HL-60 (cell line): ENCODE measurements around the gene AGBL4.

Source experiments
- GABPA ChIP-seq: IDR thresholded peaks from 2 replicates; pipeline ENCODE4 v1.6.1; 2012; ENCODE audit warnings: low read depth
- POLR2AphosphoS5 ChIP-seq: IDR thresholded peaks from 2 replicates; pipeline ENCODE4 v1.6.1; 2012; ENCODE audit warnings: low read depth
- SPI1 ChIP-seq: IDR thresholded peaks from 2 replicates; pipeline ENCODE4 v1.6.1; 2012; ENCODE audit warnings: low read depth, mild to moderate bottlenecking, borderline replicate concordance
- TF ChIP-seq, protein P1 (sequence below): IDR thresholded peaks from one replicate; pipeline ENCODE4 v1.5.1; 2011; ENCODE audit warnings: low read length, control low read depth, inconsistent platforms; ENCODE audit not compliant: insufficient read depth
- TF ChIP-seq, protein P2 (sequence below): IDR thresholded peaks from 2 replicates; pipeline ENCODE4 v1.6.1; 2012; ENCODE audit warnings: low read depth; ENCODE audit not compliant: insufficient replicate concordance

GRCh38 chr1:48728584-48728983 lies 1295.2 kb downstream of the AGBL4 start:
- TF ChIP-seq, protein P1, sequence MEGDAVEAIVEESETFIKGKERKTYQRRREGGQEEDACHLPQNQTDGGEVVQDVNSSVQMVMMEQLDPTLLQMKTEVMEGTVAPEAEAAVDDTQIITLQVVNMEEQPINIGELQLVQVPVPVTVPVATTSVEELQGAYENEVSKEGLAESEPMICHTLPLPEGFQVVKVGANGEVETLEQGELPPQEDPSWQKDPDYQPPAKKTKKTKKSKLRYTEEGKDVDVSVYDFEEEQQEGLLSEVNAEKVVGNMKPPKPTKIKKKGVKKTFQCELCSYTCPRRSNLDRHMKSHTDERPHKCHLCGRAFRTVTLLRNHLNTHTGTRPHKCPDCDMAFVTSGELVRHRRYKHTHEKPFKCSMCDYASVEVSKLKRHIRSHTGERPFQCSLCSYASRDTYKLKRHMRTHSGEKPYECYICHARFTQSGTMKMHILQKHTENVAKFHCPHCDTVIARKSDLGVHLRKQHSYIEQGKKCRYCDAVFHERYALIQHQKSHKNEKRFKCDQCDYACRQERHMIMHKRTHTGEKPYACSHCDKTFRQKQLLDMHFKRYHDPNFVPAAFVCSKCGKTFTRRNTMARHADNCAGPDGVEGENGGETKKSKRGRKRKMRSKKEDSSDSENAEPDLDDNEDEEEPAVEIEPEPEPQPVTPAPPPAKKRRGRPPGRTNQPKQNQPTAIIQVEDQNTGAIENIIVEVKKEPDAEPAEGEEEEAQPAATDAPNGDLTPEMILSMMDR: no peak
- TF ChIP-seq POLR2AphosphoS5 (no peak), GABPA (no peak), SPI1 (no peak)
- TF ChIP-seq, protein P2, sequence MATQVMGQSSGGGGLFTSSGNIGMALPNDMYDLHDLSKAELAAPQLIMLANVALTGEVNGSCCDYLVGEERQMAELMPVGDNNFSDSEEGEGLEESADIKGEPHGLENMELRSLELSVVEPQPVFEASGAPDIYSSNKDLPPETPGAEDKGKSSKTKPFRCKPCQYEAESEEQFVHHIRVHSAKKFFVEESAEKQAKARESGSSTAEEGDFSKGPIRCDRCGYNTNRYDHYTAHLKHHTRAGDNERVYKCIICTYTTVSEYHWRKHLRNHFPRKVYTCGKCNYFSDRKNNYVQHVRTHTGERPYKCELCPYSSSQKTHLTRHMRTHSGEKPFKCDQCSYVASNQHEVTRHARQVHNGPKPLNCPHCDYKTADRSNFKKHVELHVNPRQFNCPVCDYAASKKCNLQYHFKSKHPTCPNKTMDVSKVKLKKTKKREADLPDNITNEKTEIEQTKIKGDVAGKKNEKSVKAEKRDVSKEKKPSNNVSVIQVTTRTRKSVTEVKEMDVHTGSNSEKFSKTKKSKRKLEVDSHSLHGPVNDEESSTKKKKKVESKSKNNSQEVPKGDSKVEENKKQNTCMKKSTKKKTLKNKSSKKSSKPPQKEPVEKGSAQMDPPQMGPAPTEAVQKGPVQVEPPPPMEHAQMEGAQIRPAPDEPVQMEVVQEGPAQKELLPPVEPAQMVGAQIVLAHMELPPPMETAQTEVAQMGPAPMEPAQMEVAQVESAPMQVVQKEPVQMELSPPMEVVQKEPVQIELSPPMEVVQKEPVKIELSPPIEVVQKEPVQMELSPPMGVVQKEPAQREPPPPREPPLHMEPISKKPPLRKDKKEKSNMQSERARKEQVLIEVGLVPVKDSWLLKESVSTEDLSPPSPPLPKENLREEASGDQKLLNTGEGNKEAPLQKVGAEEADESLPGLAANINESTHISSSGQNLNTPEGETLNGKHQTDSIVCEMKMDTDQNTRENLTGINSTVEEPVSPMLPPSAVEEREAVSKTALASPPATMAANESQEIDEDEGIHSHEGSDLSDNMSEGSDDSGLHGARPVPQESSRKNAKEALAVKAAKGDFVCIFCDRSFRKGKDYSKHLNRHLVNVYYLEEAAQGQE: no peak
